CD4-positive, alpha-beta T cell treated with Interleukin-15 for 1 hour (primary cell): ENCODE measurements around the gene UBAP1L.
"Not testable (repeated sequence)": the region's sequence is repeated elsewhere in the genome, so short reads cannot be mapped to it uniquely, and the experiment has no call there.

Source experiments
- DNase-seq: peaks from one replicate; pipeline ENCODE4 v3.0.0-alpha.2; 2020

Gene UBAP1L

GRCh38 chr15:65099336-65099735, 15.7 kb downstream of the UBAP1L start:
- no peak for DNase-seq

DNA sequence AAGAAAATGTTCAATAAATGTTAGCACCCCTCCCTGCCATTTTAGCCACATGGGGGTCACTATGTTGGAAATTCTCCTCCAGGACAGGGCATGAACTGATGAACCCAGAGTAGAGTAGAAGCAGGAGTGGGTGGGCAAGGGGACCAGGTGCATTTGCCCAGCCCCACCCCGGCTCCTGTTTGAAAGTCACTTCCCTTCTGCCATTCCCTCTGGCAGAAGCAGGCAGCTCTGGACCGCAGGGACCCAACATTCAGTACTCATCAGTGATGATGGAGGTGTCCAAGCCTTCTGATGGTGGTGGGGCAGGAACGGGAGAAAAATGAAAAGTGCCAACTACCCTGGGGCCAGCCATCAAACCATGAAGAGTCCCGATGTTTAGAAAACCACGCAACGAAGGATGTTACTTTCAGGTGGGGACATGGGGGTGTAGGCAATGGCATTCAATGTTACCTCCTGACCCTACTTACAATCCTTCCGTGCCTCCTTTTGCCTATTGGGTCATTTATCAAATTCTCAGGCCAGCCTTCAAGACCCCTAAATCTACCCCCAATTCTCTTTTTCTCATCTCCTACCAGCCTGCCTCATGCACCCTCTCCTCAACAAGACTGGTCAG, 17.2 kb downstream of the UBAP1L start:
- DNase-seq, result no peak

GRCh38 chr15:65096481-65097385, 18.3 kb downstream of the UBAP1L start:
- DNase-seq, result no peak

DNA sequence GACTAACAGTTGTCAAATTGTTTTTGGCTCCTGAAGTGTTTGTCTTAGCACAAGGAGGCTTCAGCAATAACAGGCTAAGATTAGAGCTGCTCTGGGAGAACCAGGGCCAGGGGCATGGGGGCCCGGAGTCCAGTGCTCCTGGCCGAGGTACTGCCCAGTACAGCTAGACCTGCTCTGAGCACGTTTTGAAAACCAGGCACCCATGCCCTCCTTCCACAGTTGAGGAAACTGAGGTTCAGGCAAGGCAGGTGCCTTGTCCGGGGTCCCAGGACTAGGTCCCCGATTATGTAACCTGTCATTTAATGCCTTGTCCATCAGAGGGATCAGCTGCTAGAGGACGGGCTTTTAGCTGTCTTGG, 19.3 kb downstream of the UBAP1L start:
- no peak for DNase-seq

DNA sequence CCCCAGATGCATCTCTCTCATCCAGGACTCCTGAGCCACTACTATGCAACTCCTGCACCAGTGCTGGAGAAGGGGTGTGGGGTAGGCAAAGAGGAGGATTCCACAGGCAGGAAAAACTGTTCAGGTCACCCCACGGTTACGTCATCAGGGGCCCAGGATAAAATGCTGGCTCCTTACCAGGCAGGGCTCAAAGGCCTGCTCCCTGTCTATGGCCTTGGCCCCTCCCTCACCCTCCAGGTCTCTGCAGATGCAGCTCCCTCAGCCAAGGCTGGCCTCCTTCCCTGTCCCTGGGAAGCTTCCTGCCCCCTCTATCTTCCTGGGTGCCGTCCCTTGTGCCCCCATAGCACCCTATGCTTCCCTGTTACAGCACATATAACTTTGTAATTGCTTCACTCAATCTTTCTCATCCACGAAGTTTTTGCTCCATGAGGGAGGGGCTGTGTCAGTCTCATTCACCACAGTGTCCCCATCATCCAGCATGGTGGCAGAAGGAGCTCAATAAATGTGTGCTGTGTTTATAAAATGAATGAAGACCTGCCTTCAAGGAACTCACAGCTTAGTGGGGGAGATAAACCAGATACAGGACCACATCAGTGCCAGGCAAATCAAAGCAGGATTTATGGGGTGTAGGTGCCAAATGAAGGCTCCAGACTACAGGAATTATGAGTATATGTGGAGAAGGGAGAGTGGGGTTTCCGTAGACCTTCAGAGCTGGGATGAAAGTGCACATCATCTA, 19.8 kb downstream of the UBAP1L start:
- no peak for DNase-seq

DNA sequence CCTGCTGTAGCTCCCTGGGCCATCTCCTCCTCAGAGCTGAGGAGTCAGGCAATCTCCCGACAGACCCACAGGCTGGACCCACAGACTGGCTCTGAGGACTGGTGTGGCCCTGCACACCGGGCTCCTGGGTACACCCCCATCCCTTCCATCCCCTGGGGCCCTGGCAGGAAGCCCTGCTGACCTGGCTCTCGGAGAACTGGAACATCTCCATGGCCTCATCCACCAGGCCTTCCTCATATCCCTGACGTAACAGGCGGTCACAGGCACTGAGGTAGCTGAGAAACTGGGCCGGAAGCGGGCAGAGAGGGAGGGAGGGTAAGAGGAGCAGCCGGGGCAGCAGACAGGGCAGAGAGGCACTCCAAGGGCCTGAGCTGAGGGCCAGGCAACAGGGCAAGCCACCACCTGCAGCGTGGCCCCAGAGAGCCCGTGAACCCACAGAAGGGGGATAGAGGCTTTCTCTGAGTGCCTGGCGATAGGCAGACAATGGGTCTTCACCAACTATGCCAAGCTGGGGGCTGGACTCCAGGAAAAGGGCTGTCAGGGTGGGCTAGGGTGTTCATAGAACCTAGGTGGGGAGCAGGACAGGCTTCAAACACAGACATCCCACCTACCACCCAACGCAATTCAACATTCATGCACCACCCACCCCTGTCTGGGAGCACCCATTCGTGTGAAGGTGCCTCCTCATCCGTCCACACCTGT, 20.6 kb downstream of the UBAP1L start:
- DNase-seq, result no peak

GRCh38 chr15:65093793-65094170, 21.2 kb downstream of the UBAP1L start:
- not testable (repeated sequence) for DNase-seq

GRCh38 chr15:65092911-65093792, 21.8 kb downstream of the UBAP1L start:
- DNase-seq, result no peak

GRCh38 chr15:65091946-65092770, 22.8 kb downstream of the UBAP1L start:
- DNase-seq, result no peak

DNA sequence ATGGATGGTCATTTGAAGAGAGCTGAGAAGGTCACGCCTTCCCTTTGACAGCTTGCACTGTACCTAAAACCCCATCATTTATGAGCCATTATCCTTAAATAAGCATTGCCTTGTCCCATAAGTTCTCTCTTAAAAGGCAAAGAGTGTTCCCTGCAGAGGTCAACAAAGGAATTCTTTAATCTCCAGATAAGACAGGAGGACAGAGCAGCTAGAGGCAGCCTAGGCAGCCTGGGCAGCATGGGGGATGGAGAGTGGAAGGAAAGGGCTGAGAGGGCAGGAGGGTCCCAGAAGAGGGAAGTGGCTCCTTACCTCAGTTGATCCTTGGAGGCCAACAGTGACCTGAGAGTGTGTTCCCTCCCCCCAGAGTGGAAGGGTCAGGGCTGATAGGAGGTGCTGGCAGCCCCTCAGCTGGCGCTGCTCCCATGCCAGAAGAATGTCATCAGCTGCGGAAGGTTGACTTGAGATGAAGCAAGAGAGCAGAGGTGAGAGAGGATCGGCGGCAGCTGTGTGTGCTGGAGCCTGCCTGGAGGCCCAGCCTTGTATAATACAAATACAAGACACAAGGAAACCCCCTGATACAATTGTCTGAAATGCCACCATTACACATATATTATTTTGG, 25.7 kb downstream of the UBAP1L start:
- DNase-seq, result no peak

- DNase-seq, result no peak
Observed at GRCh38 chr15:65088643-65089021, 26.4 kb downstream of the UBAP1L start.

- no peak for DNase-seq
Observed at GRCh38 chr15:65087873-65088642, 26.9 kb downstream of the UBAP1L start.

DNA sequence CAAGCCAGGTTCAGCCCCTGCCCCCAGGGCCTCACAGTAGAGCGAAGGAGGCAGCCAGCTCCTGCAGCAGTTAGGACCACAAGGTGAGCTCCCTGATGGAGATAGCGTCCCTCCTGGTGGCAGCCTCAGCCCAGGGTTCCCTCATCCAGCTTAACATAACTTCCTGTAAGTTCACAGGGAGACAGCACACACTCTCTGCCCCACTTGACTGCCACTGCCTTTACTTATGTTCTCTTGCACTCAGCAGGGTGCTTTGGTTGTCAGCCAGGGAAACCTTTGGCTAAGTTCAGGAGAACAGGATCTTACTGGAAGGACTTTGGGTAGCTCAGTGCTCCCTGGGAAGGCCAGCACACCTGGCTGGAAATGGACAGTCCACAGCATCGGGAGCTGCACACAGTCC, 27.6 kb downstream of the UBAP1L start:
- DNase-seq, result no peak

DNA sequence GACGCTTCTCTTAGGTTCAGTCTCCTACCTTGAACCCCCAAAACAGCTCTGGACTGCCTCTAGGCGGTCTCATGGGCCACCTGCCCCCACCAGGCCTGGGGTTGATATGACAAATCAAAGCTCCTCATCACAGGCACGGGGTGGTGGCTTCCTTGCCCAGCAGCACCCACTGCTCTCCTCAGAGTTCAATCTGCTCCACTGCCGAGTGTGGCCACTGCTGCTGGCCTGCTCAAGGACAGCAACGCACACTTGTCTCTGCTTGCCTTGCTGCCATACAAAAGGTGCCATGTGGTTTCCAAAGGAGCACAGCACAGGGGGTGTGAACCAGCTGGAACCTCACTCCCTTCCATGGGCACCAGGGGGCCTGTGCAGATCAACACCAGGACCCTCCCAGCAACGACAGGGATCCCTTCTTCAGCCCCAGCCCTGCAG, 28.3 kb downstream of the UBAP1L start:
- DNase-seq, result no peak

- no peak for DNase-seq
Observed at GRCh38 chr15:65085990-65086679, 28.9 kb downstream of the UBAP1L start.

- no peak for DNase-seq
Observed at GRCh38 chr15:65085207-65085753, 29.7 kb downstream of the UBAP1L start.

DNA sequence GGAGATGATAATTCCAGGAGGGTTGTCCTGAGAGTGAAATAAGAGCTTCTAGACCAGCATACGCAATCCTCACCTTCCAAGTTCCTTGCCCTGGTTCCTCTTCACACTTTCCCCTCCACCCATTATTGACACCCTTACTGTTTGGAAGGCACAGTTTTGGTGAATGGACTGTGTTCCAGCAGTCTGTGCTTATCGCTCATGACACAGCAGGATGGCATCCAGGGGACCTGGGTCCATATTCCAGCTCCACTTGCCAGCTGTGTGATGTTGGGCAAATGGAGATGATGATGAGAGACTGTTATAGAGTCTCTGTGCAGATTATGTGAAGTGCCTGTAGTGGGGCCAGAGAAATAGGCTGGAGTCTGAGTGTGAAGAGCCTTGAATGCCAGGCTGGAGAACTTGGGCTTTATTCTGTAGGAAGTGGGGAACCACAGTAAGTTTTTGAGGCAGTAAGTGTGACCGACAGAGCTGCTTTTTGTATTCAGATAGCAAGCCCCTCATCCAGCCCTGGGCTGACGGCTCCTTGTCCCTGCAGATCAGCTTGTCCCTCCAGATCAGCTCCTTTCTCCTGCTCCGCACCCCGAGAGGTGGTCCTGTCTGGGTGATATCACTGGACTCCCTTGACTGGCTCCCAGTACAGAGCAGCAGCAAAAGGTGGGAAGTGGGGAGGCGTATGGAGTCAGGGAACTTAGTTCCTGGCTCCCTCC, 30.3 kb downstream of the UBAP1L start:
- DNase-seq, result no peak

- no peak for DNase-seq
Observed at GRCh38 chr15:65083262-65083701, 31.7 kb downstream of the UBAP1L start.
